DOHH2 (cell line): Measurements from ENCODE around the gene PNRC2.

Experiments
- EZH2phosphoT487 ChIP-seq: fragments of 200-600 bp; sonication (generic); IDR thresholded peaks from 2 replicates; pipeline ENCODE4 v1.6.1; 2017; ENCODE audit warnings: borderline replicate concordance, mild to moderate bottlenecking, antibody characterized with exemption, low read length, moderate library complexity, mixed read lengths
- TF ChIP-seq, protein P1 (sequence below): fragments of 200-600 bp; sonication (generic); IDR thresholded peaks from one replicate; pipeline ENCODE4 v1.5.1; 2014; ENCODE audit warnings: antibody characterized with exemption, mild to moderate bottlenecking, low read depth, low read length; ENCODE audit not compliant: poor library complexity, severe bottlenecking

DNA sequence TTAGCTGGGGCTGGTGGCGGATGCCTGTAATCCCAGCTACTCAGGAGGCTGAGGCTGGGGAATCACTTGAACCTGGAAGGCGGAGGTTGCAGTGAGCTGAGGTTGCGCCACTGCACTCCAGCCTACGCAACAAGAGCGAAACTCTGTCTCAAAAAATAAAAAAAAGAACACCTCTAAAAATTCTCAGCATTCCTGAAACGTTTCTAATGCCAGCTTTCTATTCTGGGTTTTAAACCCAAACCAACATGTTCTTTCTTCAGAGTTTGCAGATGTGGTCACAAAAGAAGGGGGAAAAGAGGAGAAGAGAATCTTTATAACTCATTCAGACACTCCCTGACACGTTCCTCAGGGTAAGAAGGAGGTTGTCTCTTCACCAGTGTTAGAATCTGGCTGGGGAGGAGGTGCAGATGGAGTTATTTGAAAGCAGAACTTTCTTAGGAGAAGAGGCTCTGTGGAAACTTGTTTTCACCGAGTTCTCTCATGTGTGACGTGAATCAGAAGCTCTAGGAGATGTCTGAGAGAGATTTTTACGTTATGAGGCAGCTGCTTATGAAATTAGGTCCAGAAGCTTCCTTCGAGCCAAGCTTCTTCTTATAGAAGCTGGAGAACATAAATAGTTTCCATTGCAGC, 28.7 kb upstream of the PNRC2 start:
- TF ChIP-seq, protein P1, sequence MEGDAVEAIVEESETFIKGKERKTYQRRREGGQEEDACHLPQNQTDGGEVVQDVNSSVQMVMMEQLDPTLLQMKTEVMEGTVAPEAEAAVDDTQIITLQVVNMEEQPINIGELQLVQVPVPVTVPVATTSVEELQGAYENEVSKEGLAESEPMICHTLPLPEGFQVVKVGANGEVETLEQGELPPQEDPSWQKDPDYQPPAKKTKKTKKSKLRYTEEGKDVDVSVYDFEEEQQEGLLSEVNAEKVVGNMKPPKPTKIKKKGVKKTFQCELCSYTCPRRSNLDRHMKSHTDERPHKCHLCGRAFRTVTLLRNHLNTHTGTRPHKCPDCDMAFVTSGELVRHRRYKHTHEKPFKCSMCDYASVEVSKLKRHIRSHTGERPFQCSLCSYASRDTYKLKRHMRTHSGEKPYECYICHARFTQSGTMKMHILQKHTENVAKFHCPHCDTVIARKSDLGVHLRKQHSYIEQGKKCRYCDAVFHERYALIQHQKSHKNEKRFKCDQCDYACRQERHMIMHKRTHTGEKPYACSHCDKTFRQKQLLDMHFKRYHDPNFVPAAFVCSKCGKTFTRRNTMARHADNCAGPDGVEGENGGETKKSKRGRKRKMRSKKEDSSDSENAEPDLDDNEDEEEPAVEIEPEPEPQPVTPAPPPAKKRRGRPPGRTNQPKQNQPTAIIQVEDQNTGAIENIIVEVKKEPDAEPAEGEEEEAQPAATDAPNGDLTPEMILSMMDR = no peak
- no peak for TF ChIP-seq EZH2phosphoT487
